Endothelial cell of umbilical vein (primary cell): ENCODE results near the gene SPATA24. TPM values are rescaled to one million over a fixed set of nuclear protein-coding genes. Genes with fewer than 3 reads are reported as not detected.

Source experiments
- BruUV-seq: library from RNA; stranded (reverse); fragments of 400-500 nt; replicated peaks from 2 replicates; lab custom pipeline; 2021; lab: Mats Ljungman, UMichigan
- CTCF ChIA-PET: fragments of 300-600, 350-600 bp; sonication (Branson Sonifier 250); formaldehyde crosslinking; loops from one replicate; lab custom pipeline; 2021; ENCODE audit warnings: antibody characterized with exemption, inconsistent platforms; lab: Charles Lee
- POLR2A ChIA-PET: fragments of 300-600, 350-600 bp; sonication (Branson Sonifier 250); formaldehyde crosslinking; loops from one replicate; lab custom pipeline; 2021; ENCODE audit warnings: antibody characterized with exemption, inconsistent platforms; lab: Charles Lee
- DNase-seq: peaks from one replicate; pipeline ENCODE4 v3.0.0-alpha.2; 2011; ENCODE audit warnings: low read depth, low spot score
- FAIRE-seq: peaks from 2 replicates; lab custom pipeline; 2011; peaks lifted over from hg19 to GRCh38; lab: Jason Lieb, UNC
- H2AFZ ChIP-seq: 2 replicates; pipeline ENCODE4 v1.6.0; 2012; ENCODE audit warnings: low read depth, low read length, control low read depth, inconsistent platforms
- H3K27ac ChIP-seq: 2 replicates; pipeline ENCODE4 v1.5.1; 2011; ENCODE audit warnings: low read depth, mild to moderate bottlenecking, control low read depth, low read length, moderate library complexity; ENCODE audit not compliant: insufficient read depth
- H3K27me3 ChIP-seq, 2 experiments: 2 replicates each; pipeline versions ENCODE4 v1.6.0 to v1.6.1; 2011; ENCODE audit warnings: low read length in 2 of 2, mixed read lengths in 1 of 2; ENCODE audit not compliant: control insufficient read depth in 2 of 2, insufficient read depth in 2 of 2
- H3K36me3 ChIP-seq, 2 experiments: 2 replicates in 1 of 2; 3 replicates in 1 of 2; pipeline ENCODE4 v1.5.1; 2011; ENCODE audit warnings: low read length in 2 of 2, mild to moderate bottlenecking in 1 of 2, moderate library complexity in 1 of 2; ENCODE audit not compliant: control insufficient read depth in 2 of 2, insufficient read depth in 2 of 2; ENCODE audit errors: extremely low read depth in 1 of 2
- H3K4me1 ChIP-seq: 3 replicates; pipeline ENCODE4 v1.5.1; 2011; ENCODE audit warnings: mild to moderate bottlenecking, low read length; ENCODE audit not compliant: control insufficient read depth, insufficient read depth; ENCODE audit errors: extremely low read depth
- H3K4me2 ChIP-seq: 2 replicates; pipeline ENCODE4 v1.6.1; 2011; ENCODE audit warnings: low read length, control low read depth, mixed read lengths; ENCODE audit not compliant: insufficient read depth
- H3K4me3 ChIP-seq, 3 experiments: fragments of 200-600 bp in 1 of 3; sonication (generic), shearing (Covaris generic) in 1 of 3; replicated peaks in 1 of 3; 2 replicates each; pipeline ENCODE4 v1.5.1; 2011 to 2016; ENCODE audit warnings: control low read depth in 3 of 3, low read length in 3 of 3, mild to moderate bottlenecking in 2 of 3, inconsistent platforms in 1 of 3, low read depth in 1 of 3, moderate library complexity in 1 of 3; ENCODE audit not compliant: insufficient read depth in 1 of 3
- H3K79me2 ChIP-seq: 2 replicates; pipeline ENCODE4 v1.6.0; 2012; ENCODE audit warnings: low read length, inconsistent platforms; ENCODE audit not compliant: control insufficient read depth, insufficient read depth
- H3K9ac ChIP-seq: replicated peaks from 2 replicates; pipeline ENCODE3; 2011; ENCODE audit warnings: low read length, control low read depth; ENCODE audit not compliant: insufficient read depth; ENCODE audit errors: extremely low read depth
- H3K9me1 ChIP-seq: replicated peaks from 3 replicates; pipeline ENCODE4 v1.6.0; 2011; ENCODE audit warnings: mild to moderate bottlenecking, low read length; ENCODE audit not compliant: control insufficient read depth, insufficient read depth; ENCODE audit errors: extremely low read depth
- H3K9me3 ChIP-seq: replicated peaks from 2 replicates; pipeline ENCODE4 v1.5.1; 2012; ENCODE audit warnings: low read length, inconsistent platforms; ENCODE audit not compliant: control insufficient read depth, insufficient read depth
- H4K20me1 ChIP-seq: replicated peaks from 2 replicates; pipeline ENCODE3; 2011; ENCODE audit warnings: mild to moderate bottlenecking, low read length; ENCODE audit not compliant: control insufficient read depth, insufficient read depth; ENCODE audit errors: extremely low read depth
- EZH2 ChIP-seq: IDR thresholded peaks from 2 replicates; pipeline ENCODE4 v1.6.1; 2012; ENCODE audit warnings: borderline replicate concordance, low read depth, mild to moderate bottlenecking, moderate library complexity, low read length, inconsistent platforms; ENCODE audit not compliant: severe bottlenecking
- MAX ChIP-seq: IDR thresholded peaks from 2 replicates; pipeline ENCODE4 v1.6.1; 2011; ENCODE audit not compliant: insufficient read depth, insufficient read length
- MYC ChIP-seq: IDR thresholded peaks from one replicate; pipeline ENCODE4 v1.6.1; 2011; ENCODE audit warnings: mild to moderate bottlenecking, low read depth, low read length
- POLR2A ChIP-seq: IDR thresholded peaks from 2 replicates; pipeline ENCODE4 v1.6.1; 2012; ENCODE audit warnings: low read depth, mild to moderate bottlenecking, control low read depth, low read length
- POLR2AphosphoS5 ChIP-seq: IDR thresholded peaks from 2 replicates; pipeline ENCODE4 v1.6.1; 2012; ENCODE audit warnings: low read depth, mild to moderate bottlenecking, control low read depth, low read length, moderate library complexity; ENCODE audit not compliant: insufficient read depth
- dilution Hi-C: fragments of 300-500 bp; cut with MboI; formaldehyde crosslinking; loops from one replicate; pipeline ENCODE4 v1.15.0; 2019; ENCODE audit warnings: low sequenced_read_pairs; ENCODE audit not compliant: extremely low pct_ligation_motif_present
- intact Hi-C: fragments of 100-400 bp; cut with micrococcal nuclease; formaldehyde crosslinking; loops from one replicate; pipeline ENCODE4 v1.10.0; 2022
- polyA plus RNA-seq, 4 experiments: library from polyadenylated mRNA; depleted of rRNA in 3 of 4; stranded (reverse) in 3 of 4; unstranded in 1 of 4; fragments of >200 nt; gene quantifications; 2 replicates each; pipeline versions ENCODE4 v1.2.1 to v1.2.3, GENCODE V29; 2011 to 2012; ENCODE audit warnings: missing spikeins in 1 of 4
- total RNA-seq: library from RNA; stranded (reverse); gene quantifications from 2 replicates; pipeline ENCODE4 v1.2.3, GENCODE V29; 2021
- TF ChIP-seq, protein P1 (sequence below), 2 donors: IDR thresholded peaks; 1 replicate in 1 of 2; 2 replicates in 1 of 2; pipeline ENCODE4 v1.5.1; 2011; ENCODE audit warnings: low read length in 2 of 2, mild to moderate bottlenecking in 2 of 2, moderate library complexity in 2 of 2, control low read depth in 1 of 2, inconsistent platforms in 1 of 2, low read depth in 1 of 2; ENCODE audit not compliant: insufficient read depth in 1 of 2; ENCODE audit errors: extremely low read depth in 1 of 2

SPATA24 gene
- total and polyA plus RNA-seq, 2 donors (not counting 3 experiments of a cell fraction or from before 2014, with no cell fraction given): 3.2 to 7.9 TPM

DNA sequence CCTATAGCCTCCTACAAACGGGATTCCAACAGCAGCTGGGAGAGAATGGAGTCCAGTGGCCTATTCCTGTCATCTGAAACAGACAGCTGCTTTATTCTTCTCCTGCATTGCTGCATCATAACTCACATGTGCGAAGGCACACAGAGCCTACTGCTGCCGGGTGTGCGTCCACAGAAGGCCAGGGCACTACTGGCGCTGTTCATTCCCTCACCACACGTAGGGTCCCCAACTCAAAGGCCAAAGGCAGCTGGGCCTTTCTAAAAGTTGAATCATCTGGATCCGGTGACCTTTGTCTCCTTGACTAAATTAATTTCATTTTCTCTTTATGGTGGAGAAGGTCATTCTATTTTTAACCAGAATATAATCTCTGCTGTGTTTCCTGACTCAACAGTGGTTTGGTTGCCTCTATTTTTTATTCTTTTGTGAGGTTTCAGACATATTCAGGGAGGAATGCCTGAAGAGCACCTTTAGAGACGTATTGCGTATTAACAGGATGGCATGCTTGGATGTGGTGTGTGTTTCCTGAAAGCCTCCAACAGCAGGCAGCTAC is 10.8 kb upstream of the SPATA24 start:
- H3K9me3 ChIP-seq: no peaks in the 10 kb centered on the region
- H3K27me3 ChIP-seq: no peaks in the 10 kb centered on the region
- peaks cover 21% of the 10 kb centered on the region for H3K4me1 ChIP-seq
- FAIRE-seq: no peak
- H3K4me3 ChIP-seq: no peak overlapping the region
- ChIA-PET POLR2A (no interaction called here), CTCF (interaction anchor here (1.1 to 1.7 kb wide), 2 partner anchors 8 kb away, joined by 3 to 4 read pairs; no protein-coding TSS in a partner anchor)
- H3K36me3 ChIP-seq: peaks cover 5 to 10% of the 10 kb centered on the region in 2 experiments
- H2AFZ ChIP-seq: no peak overlapping the region
- no peaks in the 10 kb centered on the region for H3K79me2 ChIP-seq
- intact Hi-C loops: no loop called here
- no peak overlapping the region for H3K9ac ChIP-seq
- no TSS peak for BruUV-seq
- no peak overlapping the region for H3K4me2 ChIP-seq
- no peaks in the 10 kb centered on the region for H3K9me1 ChIP-seq
- dilution Hi-C loops: loop anchor here (10.0 kb wide), 1 partner anchor 110 kb away; no protein-coding TSS in a partner anchor
- H3K27ac ChIP-seq: no peak overlapping the region
- H4K20me1 ChIP-seq: no peaks in the 10 kb centered on the region
- TF ChIP-seq, protein P1, sequence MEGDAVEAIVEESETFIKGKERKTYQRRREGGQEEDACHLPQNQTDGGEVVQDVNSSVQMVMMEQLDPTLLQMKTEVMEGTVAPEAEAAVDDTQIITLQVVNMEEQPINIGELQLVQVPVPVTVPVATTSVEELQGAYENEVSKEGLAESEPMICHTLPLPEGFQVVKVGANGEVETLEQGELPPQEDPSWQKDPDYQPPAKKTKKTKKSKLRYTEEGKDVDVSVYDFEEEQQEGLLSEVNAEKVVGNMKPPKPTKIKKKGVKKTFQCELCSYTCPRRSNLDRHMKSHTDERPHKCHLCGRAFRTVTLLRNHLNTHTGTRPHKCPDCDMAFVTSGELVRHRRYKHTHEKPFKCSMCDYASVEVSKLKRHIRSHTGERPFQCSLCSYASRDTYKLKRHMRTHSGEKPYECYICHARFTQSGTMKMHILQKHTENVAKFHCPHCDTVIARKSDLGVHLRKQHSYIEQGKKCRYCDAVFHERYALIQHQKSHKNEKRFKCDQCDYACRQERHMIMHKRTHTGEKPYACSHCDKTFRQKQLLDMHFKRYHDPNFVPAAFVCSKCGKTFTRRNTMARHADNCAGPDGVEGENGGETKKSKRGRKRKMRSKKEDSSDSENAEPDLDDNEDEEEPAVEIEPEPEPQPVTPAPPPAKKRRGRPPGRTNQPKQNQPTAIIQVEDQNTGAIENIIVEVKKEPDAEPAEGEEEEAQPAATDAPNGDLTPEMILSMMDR (IDR thresholded peaks at IDR 0.05; ENCODE audit: extremely low read depth in 1 of 2, insufficient read depth in 1 of 2, low read depth in 1 of 2, low read length in 2 of 2): no peak
- no peak for TF ChIP-seq POLR2AphosphoS5
- TF ChIP-seq MYC: no peak
- no peak for TF ChIP-seq POLR2A
- DNase-seq: no peak

GRCh38 chr5:139413963-139414362 is 10.1 kb upstream of the SPATA24 start:
- dilution Hi-C loops (loop anchor here (10.0 kb wide), 1 partner anchor 111 kb away; no protein-coding TSS in a partner anchor), intact Hi-C loops (no loop called here)
- no peak for TF ChIP-seq MAX
- no peak for TF ChIP-seq EZH2
- TF ChIP-seq POLR2A: no peak
- FAIRE-seq (peak; percentile 24), DNase-seq (no peak)
- H4K20me1 ChIP-seq: no peaks in the 10 kb centered on the region
- H3K4me3 ChIP-seq: no peak overlapping the region
- H3K9me3 ChIP-seq: no peaks in the 10 kb centered on the region
- H3K36me3 ChIP-seq: peaks cover 2 to 10% of the 10 kb centered on the region in 2 experiments
- H3K79me2 ChIP-seq: no peaks in the 10 kb centered on the region
- H2AFZ ChIP-seq: no peak overlapping the region
- no peaks in the 10 kb centered on the region for H3K27me3 ChIP-seq
- no peaks in the 10 kb centered on the region for H3K9me1 ChIP-seq
- ChIA-PET CTCF (interaction anchor here (1.1 kb wide), 1 partner anchor 9 kb away, joined by 3 read pairs; no protein-coding TSS in a partner anchor), POLR2A (no interaction called here)
- no TSS peak for BruUV-seq
- H3K27ac ChIP-seq: no peak overlapping the region
- H3K4me1 ChIP-seq: peaks cover 14% of the 10 kb centered on the region
- no peak overlapping the region for H3K9ac ChIP-seq
- H3K4me2 ChIP-seq: no peak overlapping the region
